Astrocyte (in vitro differentiated cells and primary cell): ENCODE results near the gene HDAC1.

Experiments used
- EZH2 ChIP-seq: IDR thresholded peaks from 2 replicates; pipeline ENCODE4 v1.6.1; 2012; ENCODE audit warnings: mild to moderate bottlenecking, low read length, inconsistent platforms; ENCODE audit not compliant: insufficient read depth
- TF ChIP-seq, protein P1 (sequence below): IDR thresholded peaks from 2 replicates; pipeline ENCODE4 v1.5.1; 2011; ENCODE audit warnings: low read depth, mild to moderate bottlenecking, inconsistent platforms, low read length, moderate library complexity; ENCODE audit not compliant: insufficient read depth

DNA sequence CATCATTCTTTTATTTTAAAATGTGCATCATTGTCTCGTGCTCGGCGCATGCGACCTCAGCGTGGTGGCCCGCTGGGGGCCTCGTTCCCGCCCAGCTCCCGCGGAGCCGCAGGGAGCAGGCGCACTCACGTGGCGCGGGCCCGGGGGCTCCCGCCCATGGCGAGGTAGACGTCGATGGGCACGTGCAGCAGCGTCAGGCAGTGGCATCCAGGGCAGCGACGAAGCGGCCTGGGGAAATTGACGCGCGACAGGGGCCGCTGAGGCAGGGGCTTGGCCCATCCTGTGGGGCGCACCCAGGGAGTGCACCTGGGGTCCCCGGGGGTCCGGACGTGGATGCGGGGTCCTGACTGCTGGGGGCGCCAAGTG, 69.4 kb downstream of the HDAC1 start:
- TF ChIP-seq, protein P1, sequence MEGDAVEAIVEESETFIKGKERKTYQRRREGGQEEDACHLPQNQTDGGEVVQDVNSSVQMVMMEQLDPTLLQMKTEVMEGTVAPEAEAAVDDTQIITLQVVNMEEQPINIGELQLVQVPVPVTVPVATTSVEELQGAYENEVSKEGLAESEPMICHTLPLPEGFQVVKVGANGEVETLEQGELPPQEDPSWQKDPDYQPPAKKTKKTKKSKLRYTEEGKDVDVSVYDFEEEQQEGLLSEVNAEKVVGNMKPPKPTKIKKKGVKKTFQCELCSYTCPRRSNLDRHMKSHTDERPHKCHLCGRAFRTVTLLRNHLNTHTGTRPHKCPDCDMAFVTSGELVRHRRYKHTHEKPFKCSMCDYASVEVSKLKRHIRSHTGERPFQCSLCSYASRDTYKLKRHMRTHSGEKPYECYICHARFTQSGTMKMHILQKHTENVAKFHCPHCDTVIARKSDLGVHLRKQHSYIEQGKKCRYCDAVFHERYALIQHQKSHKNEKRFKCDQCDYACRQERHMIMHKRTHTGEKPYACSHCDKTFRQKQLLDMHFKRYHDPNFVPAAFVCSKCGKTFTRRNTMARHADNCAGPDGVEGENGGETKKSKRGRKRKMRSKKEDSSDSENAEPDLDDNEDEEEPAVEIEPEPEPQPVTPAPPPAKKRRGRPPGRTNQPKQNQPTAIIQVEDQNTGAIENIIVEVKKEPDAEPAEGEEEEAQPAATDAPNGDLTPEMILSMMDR = no peak
- no peak for TF ChIP-seq EZH2
